Liver (tissue), 3 donors: ENCODE data around the gene FGFR4.

Source experiments
- CTCF ChIP-seq: fragments of 150-350 bp; IDR thresholded peaks from 2 replicates; pipeline ENCODE4 v1.5.1; 2017; ENCODE audit warnings: improper control_type of control experiment, low read depth, low read length; ENCODE audit not compliant: missing input control
- FOXA1 ChIP-seq: IDR thresholded peaks from 2 replicates; pipeline ENCODE4 v1.6.1; 2016; ENCODE audit warnings: antibody characterized with exemption
- GABPA ChIP-seq, 2 donors: IDR thresholded peaks in 1 of 2; conservative IDR thresholded peaks in 1 of 2; 2 replicates each; pipeline ENCODE4 v1.6.1; 2016; ENCODE audit warnings: antibody characterized with exemption in 2 of 2, mild to moderate bottlenecking in 1 of 2, moderate library complexity in 1 of 2
- JUND ChIP-seq, 2 donors: IDR thresholded peaks; 2 replicates each; pipeline ENCODE4 v1.6.1; 2016; ENCODE audit warnings: antibody characterized with exemption in 2 of 2
- MAX ChIP-seq: IDR thresholded peaks from 2 replicates; pipeline ENCODE4 v1.6.1; 2016; ENCODE audit warnings: antibody characterized with exemption
- RAD21 ChIP-seq, 2 donors: IDR thresholded peaks; 2 replicates each; pipeline ENCODE4 v1.6.1; 2016; ENCODE audit warnings: antibody characterized with exemption in 2 of 2, mild to moderate bottlenecking in 2 of 2
- REST ChIP-seq: IDR thresholded peaks from 2 replicates; pipeline ENCODE4 v1.6.1; 2016; ENCODE audit warnings: antibody characterized with exemption, mild to moderate bottlenecking
- YY1 ChIP-seq: IDR thresholded peaks from 2 replicates; pipeline ENCODE4 v1.6.1; 2016; ENCODE audit warnings: antibody characterized with exemption, mild to moderate bottlenecking
- ZBTB33 ChIP-seq: IDR thresholded peaks from 2 replicates; pipeline ENCODE4 v1.6.1; 2016; ENCODE audit warnings: antibody characterized with exemption
- donor health status: healthy.
- donor health status: healthy.

- TF ChIP-seq CTCF (no peak), MAX (no peak), JUND (IDR thresholded peaks at IDR 0.05) (no peak), GABPA (IDR thresholded peaks at IDR 0.05 in 1 of 2, conservative IDR thresholded peaks at IDR 0.05 in 1 of 2) (no peak), ZBTB33 (no peak), REST (no peak), RAD21 (IDR thresholded peaks at IDR 0.05) (no peak), YY1 (no peak), FOXA1 (no peak)
These were observed 45.7 kb downstream of the FGFR4 start for GRCh38 chr5:177132136-177133095.
